Astrocyte (in vitro differentiated cells and primary cell): ENCODE data around the gene DPH5. TPM values are rescaled to one million over a fixed set of nuclear protein-coding genes. Genes with fewer than 3 reads are reported as not detected.

Source experiments
- DNase-seq: peaks from one replicate; pipeline ENCODE4 v3.0.0-alpha.2; 2010; ENCODE audit warnings: low read depth
- FAIRE-seq: peaks from 2 replicates; lab custom pipeline; 2011; peaks lifted over from hg19 to GRCh38; lab: Jason Lieb, UNC
- H2AFZ ChIP-seq: 2 replicates; pipeline ENCODE4 v1.6.0; 2012; ENCODE audit warnings: low read depth, low read length, inconsistent platforms
- H3K27ac ChIP-seq: 2 replicates; pipeline ENCODE4 v1.5.1; 2011; ENCODE audit warnings: low read depth, low read length, inconsistent platforms
- H3K27me3 ChIP-seq: 2 replicates; pipeline ENCODE4 v1.6.0; 2011; ENCODE audit warnings: low read length, inconsistent platforms; ENCODE audit not compliant: insufficient read depth
- H3K36me3 ChIP-seq: 2 replicates; pipeline ENCODE4 v1.5.1; 2011; ENCODE audit warnings: low read length, inconsistent platforms; ENCODE audit not compliant: insufficient read depth
- H3K4me1 ChIP-seq: 2 replicates; pipeline ENCODE4 v1.5.1; 2011; ENCODE audit warnings: low read length, inconsistent platforms; ENCODE audit not compliant: insufficient read depth
- H3K4me2 ChIP-seq: 2 replicates; pipeline ENCODE4 v1.6.0; 2012; ENCODE audit warnings: low read length, inconsistent platforms
- H3K4me3 ChIP-seq: 2 replicates; pipeline ENCODE4 v1.5.1; 2011; ENCODE audit warnings: low read depth, mild to moderate bottlenecking, low read length, inconsistent platforms; ENCODE audit not compliant: insufficient read depth
- H3K79me2 ChIP-seq: 2 replicates; pipeline ENCODE4 v1.6.0; 2012; ENCODE audit warnings: mild to moderate bottlenecking, low read length, inconsistent platforms; ENCODE audit not compliant: insufficient read depth
- H3K9ac ChIP-seq: 2 replicates; pipeline ENCODE4 v1.6.0; 2012; ENCODE audit warnings: mild to moderate bottlenecking, low read length, inconsistent platforms
- H3K9me3 ChIP-seq: 2 replicates; pipeline ENCODE4 v1.5.1; 2012; ENCODE audit warnings: low read depth, mild to moderate bottlenecking, low read length, inconsistent platforms; ENCODE audit not compliant: insufficient read depth
- H4K20me1 ChIP-seq: 2 replicates; pipeline ENCODE4 v1.6.0; 2012; ENCODE audit warnings: low read length, inconsistent platforms; ENCODE audit not compliant: insufficient read depth
- H3K27ac Mint-ChIP-seq: one replicate; pipeline ENCODE4 v1.8.0; 2021; ENCODE audit warnings: mild to moderate bottlenecking, mixed read lengths; ENCODE audit not compliant: unreplicated experiment
- H3K27me3 Mint-ChIP-seq: one replicate; pipeline ENCODE4 v1.8.0; 2021; ENCODE audit warnings: low read depth, mixed read lengths; ENCODE audit not compliant: unreplicated experiment
- H3K36me3 Mint-ChIP-seq: one replicate; pipeline ENCODE4 v1.8.0; 2021; ENCODE audit warnings: low read depth, mixed read lengths; ENCODE audit not compliant: unreplicated experiment
- H3K4me1 Mint-ChIP-seq: one replicate; pipeline ENCODE4 v1.8.0; 2021; ENCODE audit warnings: low read depth, mixed read lengths; ENCODE audit not compliant: unreplicated experiment
- H3K4me3 Mint-ChIP-seq: one replicate; pipeline ENCODE4 v1.8.0; 2021; ENCODE audit warnings: mild to moderate bottlenecking, moderate library complexity, mixed read lengths; ENCODE audit not compliant: unreplicated experiment
- H3K9me3 Mint-ChIP-seq: one replicate; pipeline ENCODE4 v1.8.0; 2021; ENCODE audit warnings: mild to moderate bottlenecking, mixed read lengths; ENCODE audit not compliant: unreplicated experiment
- EZH2 ChIP-seq: IDR thresholded peaks from 2 replicates; pipeline ENCODE4 v1.6.1; 2012; ENCODE audit warnings: mild to moderate bottlenecking, low read length, inconsistent platforms; ENCODE audit not compliant: insufficient read depth
- total RNA-seq: library from RNA; stranded (reverse); gene quantifications from 2 replicates; pipeline ENCODE4 v1.2.1, GENCODE V29; 2021
- TF ChIP-seq, protein P1 (sequence below): IDR thresholded peaks from 2 replicates; pipeline ENCODE4 v1.5.1; 2011; ENCODE audit warnings: low read depth, mild to moderate bottlenecking, inconsistent platforms, low read length, moderate library complexity; ENCODE audit not compliant: insufficient read depth

The DPH5 gene
- total RNA-seq, 1 donor from 2014 or later = 29.6 TPM

GRCh38 chr1:100942304-100943046, 83.1 kb downstream of the DPH5 start:
- Mint-ChIP-seq H3K4me1 (no peaks in the 10 kb centered on the region), H3K27me3 (no peaks in the 10 kb centered on the region), H3K36me3 (peaks cover 27% of the 10 kb centered on the region), H3K9me3 (no peaks in the 10 kb centered on the region), H3K4me3 (no peak overlapping the region), H3K27ac (no peak overlapping the region)
- H3K9ac ChIP-seq = no peak overlapping the region
- DNase-seq (no peak), FAIRE-seq (no peak)
- H3K27ac ChIP-seq = no peak overlapping the region
- no peak overlapping the region for H3K4me2 ChIP-seq
- no peaks in the 10 kb centered on the region for H3K9me3 ChIP-seq
- H3K4me3 ChIP-seq = no peak overlapping the region
- TF ChIP-seq, protein P1, sequence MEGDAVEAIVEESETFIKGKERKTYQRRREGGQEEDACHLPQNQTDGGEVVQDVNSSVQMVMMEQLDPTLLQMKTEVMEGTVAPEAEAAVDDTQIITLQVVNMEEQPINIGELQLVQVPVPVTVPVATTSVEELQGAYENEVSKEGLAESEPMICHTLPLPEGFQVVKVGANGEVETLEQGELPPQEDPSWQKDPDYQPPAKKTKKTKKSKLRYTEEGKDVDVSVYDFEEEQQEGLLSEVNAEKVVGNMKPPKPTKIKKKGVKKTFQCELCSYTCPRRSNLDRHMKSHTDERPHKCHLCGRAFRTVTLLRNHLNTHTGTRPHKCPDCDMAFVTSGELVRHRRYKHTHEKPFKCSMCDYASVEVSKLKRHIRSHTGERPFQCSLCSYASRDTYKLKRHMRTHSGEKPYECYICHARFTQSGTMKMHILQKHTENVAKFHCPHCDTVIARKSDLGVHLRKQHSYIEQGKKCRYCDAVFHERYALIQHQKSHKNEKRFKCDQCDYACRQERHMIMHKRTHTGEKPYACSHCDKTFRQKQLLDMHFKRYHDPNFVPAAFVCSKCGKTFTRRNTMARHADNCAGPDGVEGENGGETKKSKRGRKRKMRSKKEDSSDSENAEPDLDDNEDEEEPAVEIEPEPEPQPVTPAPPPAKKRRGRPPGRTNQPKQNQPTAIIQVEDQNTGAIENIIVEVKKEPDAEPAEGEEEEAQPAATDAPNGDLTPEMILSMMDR = no peak
- no peak for TF ChIP-seq EZH2
- H3K36me3 ChIP-seq = peaks cover 22% of the 10 kb centered on the region
- no peaks in the 10 kb centered on the region for H3K27me3 ChIP-seq
- no peak overlapping the region for H2AFZ ChIP-seq
- peaks cover 7% of the 10 kb centered on the region for H4K20me1 ChIP-seq
- no peaks in the 10 kb centered on the region for H3K4me1 ChIP-seq
- peaks cover 4% of the 10 kb centered on the region for H3K79me2 ChIP-seq

- Histone ChIP-seq H3K9me3 (no peaks in the 10 kb centered on the region), H3K79me2 (no peaks in the 10 kb centered on the region), H3K9ac (no peak overlapping the region), H3K4me2 (no peak overlapping the region), H4K20me1 (peaks cover 7% of the 10 kb centered on the region), H3K27me3 (no peaks in the 10 kb centered on the region), H3K4me3 (no peak overlapping the region), H2AFZ (no peak overlapping the region), H3K27ac (no peak overlapping the region), H3K36me3 (peaks cover 27% of the 10 kb centered on the region), H3K4me1 (no peaks in the 10 kb centered on the region)
- DNase-seq (no peak), FAIRE-seq (no peak)
- peaks cover 26% of the 10 kb centered on the region for H3K36me3 Mint-ChIP-seq
- H3K9me3 Mint-ChIP-seq = no peaks in the 10 kb centered on the region
- H3K4me1 Mint-ChIP-seq = no peaks in the 10 kb centered on the region
- H3K4me3 Mint-ChIP-seq = no peak overlapping the region
- H3K27me3 Mint-ChIP-seq = no peaks in the 10 kb centered on the region
- TF ChIP-seq, protein P1 = no peak
- TF ChIP-seq EZH2 = no peak
- H3K27ac Mint-ChIP-seq = no peak overlapping the region
These were observed 83.9 kb downstream of the DPH5 start for GRCh38 chr1:100941580-100942216.

- H3K4me1 Mint-ChIP-seq = no peaks in the 10 kb centered on the region
- FAIRE-seq (no peak), DNase-seq (no peak)
- H3K27me3 ChIP-seq = no peaks in the 10 kb centered on the region
- no peak overlapping the region for H3K4me3 ChIP-seq
- no peak overlapping the region for H3K27ac ChIP-seq
- no peak overlapping the region for H3K4me2 ChIP-seq
- peaks cover 26% of the 10 kb centered on the region for H3K36me3 Mint-ChIP-seq
- TF ChIP-seq, protein P1 = no peak
- no peak for TF ChIP-seq EZH2
- H3K9me3 ChIP-seq = no peaks in the 10 kb centered on the region
- H3K4me1 ChIP-seq = no peaks in the 10 kb centered on the region
- peaks cover 7% of the 10 kb centered on the region for H4K20me1 ChIP-seq
- H3K27ac Mint-ChIP-seq = no peak overlapping the region
- no peak overlapping the region for H3K4me3 Mint-ChIP-seq
- no peaks in the 10 kb centered on the region for H3K9me3 Mint-ChIP-seq
- H3K27me3 Mint-ChIP-seq = no peaks in the 10 kb centered on the region
- no peak overlapping the region for H3K9ac ChIP-seq
- H3K36me3 ChIP-seq = peaks cover 29% of the 10 kb centered on the region
- H2AFZ ChIP-seq = no peak overlapping the region
- peaks cover 4% of the 10 kb centered on the region for H3K79me2 ChIP-seq
These were observed 84.5 kb downstream of the DPH5 start for GRCh38 chr1:100941098-100941527.
